GM12873 (cell line): ENCODE measurements around the gene ETS2.

ENCODE experiments used
- CTCF ChIP-seq: IDR thresholded peaks from 2 replicates; pipeline ENCODE4 v1.5.1; 2012; ENCODE audit warnings: low read depth, mild to moderate bottlenecking, moderate library complexity, low read length, control low read depth; ENCODE audit not compliant: insufficient read depth; ENCODE audit errors: missing control alignments

Gene ETS2

DNA sequence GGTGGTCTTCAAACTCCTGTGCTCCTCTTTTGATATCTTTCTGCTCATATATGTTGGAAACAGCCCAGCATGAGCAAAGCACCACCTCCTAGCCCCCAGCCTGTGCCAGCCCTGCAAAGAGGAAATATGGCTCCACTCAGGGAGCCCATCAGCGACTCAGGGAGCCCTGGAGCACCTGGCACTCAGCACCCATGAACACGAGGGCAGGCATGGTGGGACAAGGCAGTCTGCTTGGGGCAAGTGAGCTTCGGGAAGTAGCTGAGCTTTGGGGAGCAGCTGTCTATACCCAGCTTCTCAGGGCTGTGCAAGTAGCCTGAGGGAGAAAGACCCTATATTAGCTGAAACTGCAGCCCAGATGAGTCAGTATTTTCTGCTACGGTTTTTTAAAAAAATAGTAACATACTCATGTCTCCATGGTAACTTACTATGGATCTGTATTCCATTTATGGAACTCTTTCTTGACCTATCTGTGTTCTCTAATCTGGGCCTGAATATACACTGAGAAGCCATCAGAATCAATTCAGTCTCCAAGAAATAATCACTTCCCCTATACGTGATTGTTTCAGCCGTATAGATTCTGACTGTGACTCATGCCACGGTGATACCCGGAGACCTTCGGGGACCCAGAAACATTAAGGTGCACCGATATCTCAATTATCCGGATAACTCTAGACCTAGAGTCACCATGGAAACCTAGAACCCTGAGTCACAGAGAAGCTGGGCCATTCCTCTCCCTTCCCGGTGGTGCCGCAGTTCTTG is 1.5 kb upstream of the ETS2 start:
- TF ChIP-seq CTCF: peak; percentile 37

DNA sequence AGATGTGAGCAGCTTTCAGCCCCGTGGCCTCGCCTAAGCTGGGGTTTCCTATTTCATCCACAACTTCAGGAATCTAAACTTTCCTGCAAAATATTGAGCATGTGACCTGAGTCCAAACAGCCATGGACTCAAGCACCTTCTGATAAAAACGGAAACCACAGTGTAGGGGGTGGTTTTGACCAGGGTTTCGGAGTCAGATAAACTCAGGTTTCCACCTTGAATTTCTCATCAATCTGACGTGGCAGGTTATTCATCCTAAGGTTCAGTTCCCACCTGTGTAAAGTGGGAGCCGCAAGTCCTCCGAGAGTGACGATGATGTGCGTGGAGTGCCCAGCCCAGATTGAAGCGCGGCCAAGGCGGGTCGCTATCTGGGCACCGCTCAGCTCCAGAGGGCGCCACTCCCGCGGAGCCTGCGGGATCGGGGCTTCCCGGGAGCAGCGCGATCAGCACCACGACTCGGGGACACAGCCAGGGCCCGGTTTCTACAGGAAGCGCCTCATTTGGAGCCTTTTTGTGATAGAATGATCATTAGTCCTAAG is 871 bp upstream of the ETS2 start:
- TF ChIP-seq CTCF: no peak

- TF ChIP-seq CTCF: peak; percentile 19
Measured at GRCh38 chr21:38806153-38806941, 618 bp downstream of the ETS2 start.

DNA sequence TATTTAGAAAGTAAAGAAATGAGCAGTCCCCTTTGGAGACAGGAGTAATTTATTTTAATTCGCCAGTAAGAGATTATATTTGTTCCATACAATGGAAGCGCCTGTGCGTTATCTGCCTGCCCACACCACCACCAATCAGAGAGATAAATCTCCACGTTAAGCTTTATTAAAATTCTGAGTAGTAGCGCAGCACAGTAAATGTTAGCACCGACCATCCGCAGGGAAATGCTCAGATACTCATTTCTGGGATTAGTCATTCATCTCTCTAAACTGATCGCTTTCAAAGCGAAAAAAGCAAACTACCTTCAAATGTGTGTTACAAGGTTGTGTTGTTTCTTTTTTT is 1.2 kb downstream of the ETS2 start:
- TF ChIP-seq CTCF: no peak

DNA sequence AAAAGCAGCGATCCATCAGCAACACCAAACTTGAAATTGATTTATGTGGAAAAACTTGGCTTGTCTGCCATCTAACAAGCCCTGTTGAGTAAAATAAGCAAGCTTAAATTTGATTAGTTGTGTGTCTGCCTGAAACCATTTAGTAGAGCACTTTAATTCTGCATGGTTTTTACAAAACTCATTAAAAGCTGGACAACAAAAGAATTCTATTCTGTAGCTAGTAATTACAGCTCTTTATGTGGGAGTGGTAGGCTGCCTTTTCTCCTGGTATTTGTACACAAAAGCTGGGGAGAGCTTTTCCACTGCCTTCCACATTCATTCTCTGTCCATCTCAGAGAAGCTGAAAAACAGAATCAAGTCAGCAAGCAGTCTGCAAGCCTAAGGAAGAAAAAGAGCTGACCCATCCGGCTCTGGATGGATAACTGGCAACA is 1.7 kb downstream of the ETS2 start:
- no peak for TF ChIP-seq CTCF

DNA sequence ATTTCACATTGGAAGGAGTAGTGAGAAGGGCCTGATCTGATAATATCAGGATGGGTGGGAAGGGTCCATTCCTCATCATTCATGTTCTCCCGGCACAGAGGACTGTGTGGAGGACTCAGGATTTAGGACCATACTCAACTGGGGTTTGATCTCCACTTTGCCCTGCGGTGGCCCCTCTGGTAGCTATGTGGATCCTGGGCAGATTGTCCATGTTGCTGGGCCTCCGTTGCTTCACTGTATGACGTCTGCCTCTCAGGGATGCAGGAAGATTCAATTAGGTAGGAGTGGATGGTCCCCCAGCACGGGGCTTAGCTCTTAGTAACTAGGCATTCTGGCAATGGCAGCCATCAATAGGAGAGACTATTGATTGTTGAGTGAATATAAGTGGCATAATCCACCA is 2.3 kb downstream of the ETS2 start:
- no peak for TF ChIP-seq CTCF

DNA sequence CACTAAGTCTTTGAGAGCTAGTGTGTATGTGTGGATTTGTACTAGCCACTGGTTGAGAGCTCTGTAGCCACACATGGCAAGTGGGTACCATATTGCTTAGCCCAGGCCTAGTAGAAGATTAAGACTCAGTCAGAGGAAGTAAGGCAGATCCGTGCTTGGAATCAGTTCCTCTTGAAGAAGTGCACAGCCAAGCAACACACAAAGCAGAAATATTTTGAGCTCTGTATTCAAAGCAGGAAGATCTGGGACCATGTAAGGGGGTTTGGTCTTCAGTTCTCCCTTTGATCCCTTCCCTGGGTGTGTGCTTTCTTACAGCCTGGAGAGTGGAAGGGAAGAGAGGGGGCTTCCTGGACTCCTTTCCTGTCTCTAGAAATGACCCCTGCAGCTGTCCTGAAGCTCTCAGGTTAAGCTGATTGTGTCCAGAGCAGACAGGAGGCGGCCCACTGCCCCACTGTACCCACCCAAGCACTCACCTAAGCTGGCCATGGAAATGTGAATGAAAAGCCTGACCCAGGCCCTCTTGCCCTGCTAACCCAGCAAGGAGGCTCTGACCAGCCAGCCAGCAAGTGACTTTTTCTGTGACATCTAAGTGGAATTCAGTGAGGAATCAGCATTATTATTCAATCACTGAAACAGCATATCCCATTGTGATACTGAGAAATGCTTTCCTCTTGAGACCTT is 3.6 kb downstream of the ETS2 start:
- no peak for TF ChIP-seq CTCF
